Tibial artery (tissue), 4 donors: ENCODE data around the gene IL1B.

ENCODE experiments used
- DNase-seq, 2 donors: peaks; one replicate each; pipeline ENCODE4 v3.0.0-alpha.2; 2019
- H3K27ac ChIP-seq, 2 donors: fragments of 200-600 bp; sonication (generic) in 1 of 2; 1 replicate in 1 of 2; 2 replicates in 1 of 2; pipeline ENCODE4 v1.5.1; 2018 to 2019; ENCODE audit warnings: mild to moderate bottlenecking in 1 of 2
- H3K27me3 ChIP-seq, 2 donors: fragments of 200-600 bp; sonication (generic) in 1 of 2; one replicate each; pipeline versions ENCODE4 v1.5.1 to v1.6.0; 2016 to 2019
- H3K36me3 ChIP-seq, 3 donors: fragments of 200-600 bp; sonication (generic) in 2 of 3; one replicate each; pipeline ENCODE4 v1.5.1; 2016 to 2019; ENCODE audit warnings: mild to moderate bottlenecking in 2 of 3
- H3K4me1 ChIP-seq, 4 donors: fragments of 200-600 bp; sonication (generic) in 2 of 4; 1 replicate in 3 of 4; 2 replicates in 1 of 4; pipeline ENCODE4 v1.5.1; 2016 to 2019
- H3K4me3 ChIP-seq, 2 donors: fragments of 200-600 bp; sonication (generic) in 1 of 2; 1 replicate in 1 of 2; 2 replicates in 1 of 2; pipeline ENCODE4 v1.5.1; 2018 to 2019; ENCODE audit warnings: mild to moderate bottlenecking in 2 of 2
- H3K9me3 ChIP-seq, 3 donors: fragments of 200-600 bp; sonication (generic) in 1 of 3; one replicate each; pipeline ENCODE4 v1.5.1; 2016 to 2019
- intact Hi-C: fragments of 100-400 bp; cut with DNase I; formaldehyde crosslinking; loops from one replicate; pipeline ENCODE4 v1.15.0; 2023; ENCODE audit warnings: low total_unique reads
- TF ChIP-seq, protein P1 (sequence below), 2 experiments: fragments of 200-600 bp in 1 of 2; fragments of 450-650 bp in 1 of 2; IDR thresholded peaks; one replicate each; pipeline ENCODE4 v1.5.1; 2017 to 2019; ENCODE audit warnings: antibody characterized with exemption in 2 of 2, mild to moderate bottlenecking in 1 of 2, moderate library complexity in 1 of 2

The IL1B gene

DNA sequence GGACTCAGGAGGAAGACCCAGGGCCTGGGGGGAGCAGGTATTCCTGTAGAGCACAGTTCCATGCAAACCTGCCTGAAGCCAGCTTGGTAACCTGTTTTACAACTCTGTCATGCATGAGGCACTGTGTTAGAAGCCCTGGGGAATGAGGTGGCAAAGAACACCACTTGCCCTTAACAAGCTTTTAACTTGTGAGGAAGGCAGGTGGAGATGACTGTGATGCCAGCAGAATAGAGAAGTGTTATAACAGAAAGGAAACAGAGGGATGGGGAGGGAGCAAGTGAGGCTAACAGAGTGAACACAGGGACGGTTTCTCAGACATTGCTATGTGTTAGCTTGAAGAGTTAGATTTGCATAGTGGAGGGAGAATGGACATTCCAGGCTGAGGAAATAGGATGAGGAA is 40.8 kb downstream of the IL1B start:
- intact Hi-C loops = no loop called here
- Histone ChIP-seq H3K27ac (no peak overlapping the region), H3K4me1 (no peaks in the 10 kb centered on the region), H3K36me3 (no peaks in the 10 kb centered on the region), H3K27me3 (no peaks in the 10 kb centered on the region), H3K4me3 (no peak overlapping the region), H3K9me3 (no peaks in the 10 kb centered on the region)
- no peak for DNase-seq
- TF ChIP-seq, protein P1, sequence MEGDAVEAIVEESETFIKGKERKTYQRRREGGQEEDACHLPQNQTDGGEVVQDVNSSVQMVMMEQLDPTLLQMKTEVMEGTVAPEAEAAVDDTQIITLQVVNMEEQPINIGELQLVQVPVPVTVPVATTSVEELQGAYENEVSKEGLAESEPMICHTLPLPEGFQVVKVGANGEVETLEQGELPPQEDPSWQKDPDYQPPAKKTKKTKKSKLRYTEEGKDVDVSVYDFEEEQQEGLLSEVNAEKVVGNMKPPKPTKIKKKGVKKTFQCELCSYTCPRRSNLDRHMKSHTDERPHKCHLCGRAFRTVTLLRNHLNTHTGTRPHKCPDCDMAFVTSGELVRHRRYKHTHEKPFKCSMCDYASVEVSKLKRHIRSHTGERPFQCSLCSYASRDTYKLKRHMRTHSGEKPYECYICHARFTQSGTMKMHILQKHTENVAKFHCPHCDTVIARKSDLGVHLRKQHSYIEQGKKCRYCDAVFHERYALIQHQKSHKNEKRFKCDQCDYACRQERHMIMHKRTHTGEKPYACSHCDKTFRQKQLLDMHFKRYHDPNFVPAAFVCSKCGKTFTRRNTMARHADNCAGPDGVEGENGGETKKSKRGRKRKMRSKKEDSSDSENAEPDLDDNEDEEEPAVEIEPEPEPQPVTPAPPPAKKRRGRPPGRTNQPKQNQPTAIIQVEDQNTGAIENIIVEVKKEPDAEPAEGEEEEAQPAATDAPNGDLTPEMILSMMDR (IDR thresholded peaks at IDR 0.05) = no peak

DNA sequence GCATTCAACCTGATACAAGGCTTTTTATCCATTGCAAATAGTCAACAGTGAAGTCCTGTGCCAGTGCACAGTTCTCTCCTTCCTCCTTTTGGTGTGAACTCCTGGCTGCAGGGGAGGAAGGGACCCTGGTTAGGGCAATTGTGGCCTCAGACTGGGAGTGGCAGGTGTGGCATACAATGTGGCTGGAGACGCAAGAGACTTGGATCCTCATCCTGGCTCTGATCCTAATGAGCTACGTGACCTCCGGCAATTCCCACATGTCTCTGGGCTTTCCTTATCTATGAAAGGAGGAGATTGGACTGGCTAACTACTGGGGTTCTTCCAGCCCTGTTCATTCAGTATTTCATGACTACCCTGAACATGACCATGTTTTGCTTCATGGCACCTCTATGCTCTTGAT is 41.7 kb downstream of the IL1B start:
- no peak for DNase-seq
- no peaks in the 10 kb centered on the region for H3K27me3 ChIP-seq
- TF ChIP-seq, protein P1 (IDR thresholded peaks at IDR 0.05) = no peak
- H3K36me3 ChIP-seq = no peaks in the 10 kb centered on the region
- H3K9me3 ChIP-seq = no peaks in the 10 kb centered on the region
- intact Hi-C loops = no loop called here
- no peak overlapping the region for H3K27ac ChIP-seq
- H3K4me1 ChIP-seq = no peaks in the 10 kb centered on the region
- H3K4me3 ChIP-seq = no peak overlapping the region

DNA sequence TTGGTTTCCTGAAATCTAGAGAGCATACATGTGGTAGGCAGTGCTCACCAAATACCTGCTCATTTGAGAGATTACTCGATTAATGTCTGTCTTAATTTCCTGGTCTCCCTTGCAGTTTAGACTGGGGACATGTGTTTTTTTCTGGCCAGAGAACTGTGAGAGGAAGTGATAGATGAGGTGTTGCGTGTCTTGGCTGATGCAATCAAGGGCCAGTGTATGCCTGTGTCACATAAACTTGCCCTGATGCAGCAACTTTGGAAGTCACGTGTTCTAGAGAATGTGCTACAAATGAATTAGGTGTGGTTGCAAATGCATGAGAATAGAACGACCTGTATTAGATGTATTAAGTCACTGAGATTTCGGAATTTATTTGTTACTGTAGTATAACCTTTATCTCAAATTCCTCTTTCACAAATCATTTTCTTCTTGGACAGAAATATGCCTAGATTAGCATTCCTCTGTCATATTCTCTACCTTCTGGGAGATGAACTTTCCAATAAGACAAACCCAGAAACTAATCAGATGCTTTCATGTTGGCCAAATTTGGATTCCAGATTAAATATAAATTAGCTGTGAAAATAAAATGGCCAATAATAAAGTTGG is 42.3 kb downstream of the IL1B start:
- H3K4me1 ChIP-seq = no peaks in the 10 kb centered on the region
- H3K27me3 ChIP-seq = no peaks in the 10 kb centered on the region
- no peak overlapping the region for H3K4me3 ChIP-seq
- no peaks in the 10 kb centered on the region for H3K9me3 ChIP-seq
- TF ChIP-seq, protein P1 (IDR thresholded peaks at IDR 0.05) = no peak
- H3K27ac ChIP-seq = no peak overlapping the region
- DNase-seq = peak in 1 of 2 donors; percentile 37
- intact Hi-C loops = no loop called here
- no peaks in the 10 kb centered on the region for H3K36me3 ChIP-seq

DNA sequence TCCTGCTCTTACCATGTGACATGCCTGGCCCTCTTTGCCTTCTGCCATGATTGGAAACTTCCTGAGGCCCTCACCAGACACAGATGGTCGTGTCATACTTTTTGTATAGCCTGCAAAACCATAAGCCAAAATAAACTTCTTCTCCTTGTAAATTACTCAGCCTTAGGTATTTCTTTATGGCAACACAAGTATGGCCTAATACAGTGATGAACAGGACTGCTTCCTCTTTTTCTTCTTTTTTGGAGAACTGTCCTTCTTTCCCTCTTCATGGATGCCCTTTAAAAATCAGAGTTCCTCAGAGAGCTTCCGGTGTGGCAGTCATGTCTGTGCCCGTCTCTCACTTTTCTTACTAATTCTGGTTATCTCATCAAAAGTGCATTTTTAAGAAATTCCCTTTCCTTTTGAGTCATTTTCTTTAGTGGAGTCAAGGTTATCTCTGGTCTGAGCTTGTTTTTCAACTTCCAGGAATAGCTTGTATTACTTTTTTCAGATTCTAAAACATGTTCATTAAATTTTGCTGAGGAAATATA is 43.1 kb downstream of the IL1B start:
- Histone ChIP-seq H3K4me3 (no peak overlapping the region), H3K27me3 (no peaks in the 10 kb centered on the region), H3K27ac (no peak overlapping the region), H3K9me3 (no peaks in the 10 kb centered on the region), H3K36me3 (no peaks in the 10 kb centered on the region), H3K4me1 (no peaks in the 10 kb centered on the region)
- intact Hi-C loops = no loop called here
- TF ChIP-seq, protein P1 (IDR thresholded peaks at IDR 0.05) = no peak
- DNase-seq = no peak

DNA sequence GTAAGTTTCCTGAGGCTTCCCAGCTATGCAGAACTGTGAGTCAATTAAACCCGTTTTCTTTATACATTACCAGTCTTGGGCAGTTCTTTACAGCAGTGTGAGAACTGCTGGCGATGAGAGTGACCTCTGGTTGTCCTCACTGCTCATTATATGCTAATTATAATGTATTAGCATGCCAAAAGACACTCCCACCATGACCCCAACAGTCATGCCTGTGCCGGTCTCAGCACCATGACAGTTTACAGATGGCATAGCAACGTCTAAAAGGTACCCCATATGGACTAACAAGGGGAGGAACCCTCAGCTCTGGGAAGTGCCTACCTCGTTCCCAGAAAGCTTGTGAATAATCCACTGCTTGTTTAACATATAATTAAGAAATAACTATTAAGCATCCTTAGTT is 44.2 kb downstream of the IL1B start:
- H3K9me3 ChIP-seq = no peaks in the 10 kb centered on the region
- TF ChIP-seq, protein P1 (IDR thresholded peaks at IDR 0.05) = no peak
- no peaks in the 10 kb centered on the region for H3K4me1 ChIP-seq
- intact Hi-C loops = no loop called here
- no peak overlapping the region for H3K4me3 ChIP-seq
- DNase-seq = no peak
- H3K27me3 ChIP-seq = no peaks in the 10 kb centered on the region
- H3K27ac ChIP-seq = no peak overlapping the region
- H3K36me3 ChIP-seq = no peaks in the 10 kb centered on the region
